ENCODE measurements around the gene DUOXA1.

DNA sequence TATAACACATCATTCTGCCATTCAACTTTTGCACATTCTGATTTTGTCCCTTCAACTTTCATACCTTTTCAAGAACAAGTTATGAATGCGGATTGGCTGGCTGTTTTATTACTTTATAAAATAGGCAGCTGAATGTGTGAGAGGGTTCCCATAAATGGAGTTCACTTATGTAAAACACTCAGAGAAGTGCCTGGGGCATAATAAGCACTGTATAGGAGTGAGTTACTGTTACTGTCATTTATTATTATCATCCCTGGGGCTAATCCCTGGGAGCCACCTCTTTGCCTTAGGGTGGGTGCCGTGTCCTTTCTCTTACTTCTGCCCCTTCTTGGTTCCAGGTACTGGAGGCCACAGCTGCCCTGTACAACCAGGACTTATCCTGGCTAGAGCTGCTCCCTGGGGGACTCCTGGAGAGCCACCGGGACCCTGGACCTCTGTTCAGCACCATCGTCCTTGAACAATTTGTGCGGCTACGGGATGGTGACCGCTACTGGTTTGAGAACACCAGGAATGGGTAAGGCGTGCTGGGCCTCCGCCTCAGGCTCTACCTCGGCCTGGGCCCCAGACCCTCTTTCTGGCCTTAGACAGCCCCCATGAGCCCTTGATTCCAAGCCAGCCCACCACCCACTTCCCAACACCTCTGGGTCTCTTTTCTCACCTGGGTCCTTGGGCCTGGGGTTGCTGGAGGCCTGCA is 11.0 kb upstream of the DUOXA1 start:
- TF ChIP-seq YY1 (IDR thresholded peaks at IDR 0.05; ENCODE audit: low read depth) (no peak), USF2 (IDR thresholded peaks at IDR 0.05; ENCODE audit: borderline replicate concordance, low read depth, low read length) (no peak)
- TF ChIP-seq, protein P1, sequence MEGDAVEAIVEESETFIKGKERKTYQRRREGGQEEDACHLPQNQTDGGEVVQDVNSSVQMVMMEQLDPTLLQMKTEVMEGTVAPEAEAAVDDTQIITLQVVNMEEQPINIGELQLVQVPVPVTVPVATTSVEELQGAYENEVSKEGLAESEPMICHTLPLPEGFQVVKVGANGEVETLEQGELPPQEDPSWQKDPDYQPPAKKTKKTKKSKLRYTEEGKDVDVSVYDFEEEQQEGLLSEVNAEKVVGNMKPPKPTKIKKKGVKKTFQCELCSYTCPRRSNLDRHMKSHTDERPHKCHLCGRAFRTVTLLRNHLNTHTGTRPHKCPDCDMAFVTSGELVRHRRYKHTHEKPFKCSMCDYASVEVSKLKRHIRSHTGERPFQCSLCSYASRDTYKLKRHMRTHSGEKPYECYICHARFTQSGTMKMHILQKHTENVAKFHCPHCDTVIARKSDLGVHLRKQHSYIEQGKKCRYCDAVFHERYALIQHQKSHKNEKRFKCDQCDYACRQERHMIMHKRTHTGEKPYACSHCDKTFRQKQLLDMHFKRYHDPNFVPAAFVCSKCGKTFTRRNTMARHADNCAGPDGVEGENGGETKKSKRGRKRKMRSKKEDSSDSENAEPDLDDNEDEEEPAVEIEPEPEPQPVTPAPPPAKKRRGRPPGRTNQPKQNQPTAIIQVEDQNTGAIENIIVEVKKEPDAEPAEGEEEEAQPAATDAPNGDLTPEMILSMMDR (IDR thresholded peaks at IDR 0.05): no peak
